Middle frontal gyrus (tissue), 1 donor: ENCODE measurements around the gene RAPGEF5.
A peak's percentile ranks its signal among the peaks of the same experiment; 100 is the strongest.

Experiments
- DNase-seq: peaks from one replicate; pipeline ENCODE4 v3.0.0-alpha.2; 2015; ENCODE audit warnings: low spot score; ENCODE audit errors: extremely low spot score

RAPGEF5 gene, protein sequence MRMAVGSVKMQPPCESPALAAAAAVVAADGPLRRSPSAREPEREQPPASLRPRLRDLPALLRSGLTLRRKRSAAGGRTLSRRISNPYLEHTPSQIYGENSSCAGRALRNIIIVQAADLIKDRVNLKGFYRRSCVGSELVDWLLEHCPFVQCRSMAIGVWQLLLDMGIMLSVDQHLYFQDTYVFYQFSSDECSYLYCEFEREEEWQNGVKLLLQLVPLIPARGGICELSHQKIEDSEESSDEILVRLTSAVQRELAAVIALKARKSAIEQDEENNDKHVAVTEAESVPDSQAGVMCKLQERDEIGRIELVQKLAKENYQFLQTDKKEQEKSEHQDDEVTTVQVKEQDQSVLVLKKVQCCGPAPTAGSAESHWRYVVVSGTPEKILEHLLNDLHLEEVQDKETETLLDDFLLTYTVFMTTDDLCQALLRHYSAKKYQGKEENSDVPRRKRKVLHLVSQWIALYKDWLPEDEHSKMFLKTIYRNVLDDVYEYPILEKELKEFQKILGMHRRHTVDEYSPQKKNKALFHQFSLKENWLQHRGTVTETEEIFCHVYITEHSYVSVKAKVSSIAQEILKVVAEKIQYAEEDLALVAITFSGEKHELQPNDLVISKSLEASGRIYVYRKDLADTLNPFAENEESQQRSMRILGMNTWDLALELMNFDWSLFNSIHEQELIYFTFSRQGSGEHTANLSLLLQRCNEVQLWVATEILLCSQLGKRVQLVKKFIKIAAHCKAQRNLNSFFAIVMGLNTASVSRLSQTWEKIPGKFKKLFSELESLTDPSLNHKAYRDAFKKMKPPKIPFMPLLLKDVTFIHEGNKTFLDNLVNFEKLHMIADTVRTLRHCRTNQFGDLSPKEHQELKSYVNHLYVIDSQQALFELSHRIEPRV

GRCh38 chr7:22356701-22357310, at the start of gene RAPGEF5:
TSS of gene RAPGEF5 (minus strand) at chr7:22357154. CDS start at chr7:22357060, 94 bp downstream.
- no peak for DNase-seq

GRCh38 chr7:22406715-22407114, 49.8 kb upstream of the RAPGEF5 start:
- DNase-seq, result no peak

DNA sequence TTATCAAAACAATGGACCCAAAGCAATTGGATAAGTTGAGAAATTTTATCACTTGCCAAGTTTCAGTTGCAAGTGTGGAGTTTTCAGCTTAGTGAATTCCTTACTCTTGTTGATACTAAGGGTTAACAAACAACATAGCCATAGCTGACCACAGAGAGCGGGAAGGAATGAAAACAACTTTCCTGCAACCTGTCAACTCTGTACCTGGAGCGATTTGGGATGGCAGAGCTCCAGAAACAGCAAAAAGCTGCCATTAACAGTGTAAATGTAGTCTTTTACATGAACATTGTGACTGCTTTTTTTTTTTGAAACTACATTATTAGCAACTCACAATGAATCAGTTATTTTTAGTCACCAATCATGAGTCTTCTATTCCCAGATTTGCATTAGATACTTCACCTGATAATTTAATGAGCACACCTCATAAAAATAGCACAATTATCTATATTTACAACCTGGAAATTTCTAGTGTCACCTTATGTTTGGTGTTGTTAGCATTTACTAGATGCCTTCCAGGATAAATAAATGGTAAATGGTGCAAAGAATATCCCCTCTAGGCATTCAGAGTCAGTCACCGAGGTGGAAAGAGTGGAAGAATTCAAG, 47.6 kb upstream of the RAPGEF5 start:
- no peak for DNase-seq

GRCh38 chr7:22403344-22403743, 46.4 kb upstream of the RAPGEF5 start:
- DNase-seq, result no peak

GRCh38 chr7:22402250-22402649, 45.3 kb upstream of the RAPGEF5 start:
- DNase-seq, result no peak

- DNase-seq, result no peak
Observed at GRCh38 chr7:22400936-22401553, 44.1 kb upstream of the RAPGEF5 start.

GRCh38 chr7:22400150-22400814, 43.3 kb upstream of the RAPGEF5 start:
- no peak for DNase-seq

GRCh38 chr7:22399546-22399945, 42.6 kb upstream of the RAPGEF5 start:
- no peak for DNase-seq

- DNase-seq, result no peak
Observed at GRCh38 chr7:22399091-22399490, 42.1 kb upstream of the RAPGEF5 start.

DNA sequence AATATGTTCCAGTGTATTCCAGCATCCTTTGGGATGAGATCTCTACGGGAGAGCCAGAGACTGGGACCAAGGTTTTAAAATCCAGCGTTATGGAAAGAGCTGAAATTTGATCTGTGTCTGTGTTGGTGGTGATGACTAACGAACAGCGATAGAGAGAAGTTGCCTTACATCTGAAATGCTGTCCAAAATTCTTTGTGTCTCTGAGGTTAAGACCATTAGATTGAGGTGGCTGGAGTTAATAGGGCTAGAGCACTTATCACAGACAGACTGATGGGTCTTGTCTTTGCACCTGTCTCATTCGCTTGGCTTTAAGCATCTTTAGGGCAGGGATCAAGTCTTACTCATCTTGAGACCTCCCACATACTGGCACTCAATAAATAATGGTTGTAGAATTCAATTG, 41.0 kb upstream of the RAPGEF5 start:
- DNase-seq, result no peak

DNA sequence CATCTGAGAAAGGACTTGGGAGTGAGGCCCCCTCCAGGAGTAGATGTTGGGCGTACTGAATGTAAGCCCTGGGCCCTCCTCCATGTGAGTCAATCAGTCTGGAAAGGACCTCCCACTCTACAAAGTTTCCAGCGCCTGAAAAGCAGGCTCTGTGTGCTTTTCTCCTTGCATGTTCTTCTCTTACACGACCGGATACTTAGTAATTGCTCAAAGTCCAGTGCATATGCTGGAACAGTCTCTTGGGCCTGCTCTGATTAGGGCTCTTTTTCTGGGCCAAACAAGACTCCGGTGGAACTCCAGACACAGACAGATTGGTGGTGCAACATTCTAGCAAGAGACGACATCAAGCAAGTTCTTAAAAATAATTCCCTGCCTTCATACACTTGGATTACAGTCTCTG, 38.3 kb upstream of the RAPGEF5 start:
- no peak for DNase-seq

DNA sequence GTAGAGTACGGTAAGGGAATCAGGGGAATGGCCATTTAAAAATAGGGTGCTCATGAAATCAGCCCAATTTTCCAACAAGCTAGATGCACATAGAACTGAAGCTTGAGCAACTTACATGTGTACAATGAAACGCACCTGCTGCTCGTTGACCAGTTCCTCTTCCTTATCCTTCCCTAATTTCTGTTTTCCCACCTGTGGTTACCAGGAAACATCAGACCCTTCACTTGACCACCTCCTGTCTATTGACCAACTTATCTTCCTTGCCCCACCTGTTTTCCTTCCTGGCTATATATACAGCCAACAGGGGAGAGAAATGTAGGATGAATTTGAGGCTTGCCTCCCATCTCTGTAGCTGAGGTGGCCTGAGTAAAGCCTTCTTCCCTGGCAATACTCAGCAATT, 37.8 kb upstream of the RAPGEF5 start:
- DNase-seq, result no peak

GRCh38 chr7:22393913-22394729, 37.2 kb upstream of the RAPGEF5 start:
- DNase-seq, result peak; percentile 32

DNA sequence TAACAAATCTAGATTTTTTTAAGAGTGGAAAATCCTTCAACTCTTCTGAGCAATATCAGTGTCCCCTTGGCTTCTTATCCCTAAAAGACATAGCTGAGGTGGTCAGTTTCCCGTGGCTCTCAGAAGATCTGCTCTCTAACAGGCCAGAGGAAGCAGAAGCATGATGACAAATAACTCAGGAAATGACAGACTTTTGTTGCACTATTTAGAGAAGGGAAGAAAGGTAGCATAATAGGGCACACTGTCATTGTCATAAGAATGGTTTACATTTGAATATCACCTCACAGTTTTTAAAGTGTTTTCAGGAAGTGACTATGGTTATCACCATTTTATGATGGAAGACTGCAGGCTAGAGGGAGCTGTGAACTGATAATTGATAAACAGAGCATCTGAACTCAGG, 33.6 kb upstream of the RAPGEF5 start:
- DNase-seq, result no peak

DNA sequence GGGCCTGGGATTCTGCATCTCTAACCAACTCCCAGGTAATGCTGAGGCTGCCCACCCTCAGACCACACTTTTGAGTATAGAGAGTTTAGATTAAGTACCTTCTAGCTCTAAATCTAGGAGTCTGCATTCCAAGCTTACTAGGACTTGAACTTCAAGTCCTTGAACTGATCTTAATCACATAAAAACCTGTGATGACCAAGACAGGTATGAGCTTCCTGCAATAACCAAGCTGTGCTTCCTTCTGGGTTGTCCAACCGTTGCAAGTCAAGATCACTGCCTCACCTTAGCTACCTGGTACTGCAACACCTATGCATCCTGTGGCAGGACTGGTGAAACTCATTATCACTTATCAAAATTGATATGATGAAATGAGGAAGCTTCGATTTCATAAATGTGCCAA, 32.9 kb upstream of the RAPGEF5 start:
- DNase-seq, result no peak

DNA sequence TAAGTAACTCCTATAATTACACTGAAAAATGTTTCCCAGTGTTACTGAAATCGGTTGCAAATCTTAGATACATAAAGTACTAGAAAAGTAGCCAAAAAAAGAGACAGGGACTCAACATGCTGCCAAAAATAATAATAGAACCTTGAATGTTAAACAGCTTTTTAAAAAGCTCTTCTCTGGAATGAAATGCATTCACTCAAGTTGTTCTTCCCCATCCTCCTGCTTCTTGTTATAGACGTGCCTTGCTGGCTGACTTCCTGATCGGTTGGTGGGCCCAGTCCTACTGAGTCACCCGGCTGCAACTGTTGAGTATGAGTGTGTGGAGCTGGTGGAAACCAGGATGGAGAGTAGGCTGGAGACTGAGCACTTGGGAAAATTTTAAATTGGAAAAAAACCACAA, 30.6 kb upstream of the RAPGEF5 start:
- DNase-seq, result no peak

- no peak for DNase-seq
Observed at GRCh38 chr7:22386865-22387264, 29.9 kb upstream of the RAPGEF5 start.

DNA sequence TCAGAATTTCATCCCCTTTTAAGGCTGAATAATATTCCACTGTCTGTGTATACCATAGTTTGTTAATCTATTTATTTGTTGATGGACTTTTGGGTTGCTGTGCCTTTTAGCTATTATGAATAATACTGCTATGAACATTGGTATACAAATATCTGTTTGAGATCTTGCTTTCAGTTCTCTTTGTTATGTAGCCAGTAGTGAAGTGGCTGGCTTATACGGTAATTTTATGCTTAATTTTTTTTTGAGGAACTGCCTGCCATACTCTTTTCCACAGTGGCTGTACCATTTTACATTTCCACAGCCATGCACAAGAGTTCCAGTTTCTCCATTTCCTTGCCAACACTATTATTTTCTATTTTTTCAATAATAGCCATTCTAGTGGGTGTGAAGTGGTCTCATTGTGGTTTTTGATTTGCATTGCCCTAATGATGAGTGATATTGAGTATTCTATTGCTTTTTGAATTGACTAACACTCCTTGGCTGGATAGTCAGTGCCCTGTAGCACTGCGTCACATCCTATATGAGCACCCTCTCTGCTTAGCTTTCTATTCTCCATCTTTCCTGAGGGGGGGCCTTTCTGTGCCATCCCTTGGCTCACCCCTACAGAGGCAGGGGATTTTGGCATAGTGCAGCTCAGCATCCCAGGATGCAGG, 29.4 kb upstream of the RAPGEF5 start:
- no peak for DNase-seq

GRCh38 chr7:22385326-22385725, 28.4 kb upstream of the RAPGEF5 start:
- DNase-seq, result no peak
